ENCODE results near the gene SLC2A4RG. TPM values are rescaled to one million over a fixed set of nuclear protein-coding genes. Genes with fewer than 3 reads are reported as not detected.

SLC2A4RG gene
- total and polyA plus RNA-seq, 5 donors, result 39.2 to 69.1 (median 49.3) TPM

GRCh38 chr20:63737945-63738686 lies 1.5 kb upstream of the SLC2A4RG start:
- Histone ChIP-seq H3K4me1 (ENCODE audit: control insufficient read depth, insufficient read depth, low read length) (peaks cover 5% of the 10 kb centered on the region), H3K9me3 (ENCODE audit: control insufficient read depth, low read length) (no peaks in the 10 kb centered on the region), H3K27ac (ENCODE audit: low read length) (no peak overlapping the region), H3K27me3 (ENCODE audit: control insufficient read depth, insufficient read depth) (no peaks in the 10 kb centered on the region), H3K4me3 (ENCODE audit: low read length) (peak overlapping the region; percentile 7)
- ATAC-seq (no peak), DNase-seq (peak in 2 of 3 donors; percentile 73 to 80)
- 26% methylated on average over 43 of the region's 43 CpGs for WGBS
- intact Hi-C loops (cut with DNase I), result loop anchor here in 1 of 4 donors (10.0 kb wide), 1 partner anchor 93 kb away; no protein-coding TSS in a partner anchor

DNA sequence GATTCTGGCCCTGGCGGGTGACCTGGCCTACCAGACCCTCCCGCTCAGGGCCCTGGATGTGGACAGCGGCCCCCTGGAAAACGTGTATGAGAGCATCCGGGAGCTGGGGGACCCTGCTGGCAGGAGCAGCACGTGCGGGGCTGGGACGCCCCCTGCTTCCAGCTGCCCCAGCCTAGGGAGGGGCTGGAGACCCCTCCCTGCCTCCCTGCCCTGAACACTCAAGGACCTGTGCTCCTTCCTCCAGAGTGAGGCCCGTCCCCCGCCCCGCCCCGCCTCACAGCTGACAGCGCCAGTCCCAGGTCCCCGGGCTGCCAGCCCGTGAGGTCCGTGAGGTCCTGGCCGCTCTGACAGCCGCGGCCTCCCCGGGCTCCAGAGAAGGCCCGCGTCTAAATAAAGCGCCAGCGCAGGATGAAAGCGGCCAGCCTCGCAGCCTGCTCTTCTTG lies 868 bp upstream of the SLC2A4RG start:
- intact Hi-C loops (cut with DNase I), result loop anchor here in 1 of 4 donors (10.0 kb wide), 1 partner anchor 94 kb away; no protein-coding TSS in a partner anchor
- 14% methylated on average over 26 of the region's 26 CpGs for WGBS
- DNase-seq (peak; percentile 76 to 92 (median 91)), ATAC-seq (peak; percentile 24 to 33)
- Histone ChIP-seq H3K27me3 (ENCODE audit: control insufficient read depth, insufficient read depth) (no peaks in the 10 kb centered on the region), H3K9me3 (ENCODE audit: control insufficient read depth, low read length) (no peaks in the 10 kb centered on the region), H3K4me3 (ENCODE audit: low read length) (peak overlapping the region; percentile 53), H3K4me1 (ENCODE audit: control insufficient read depth, insufficient read depth, low read length) (peaks cover 5% of the 10 kb centered on the region), H3K27ac (ENCODE audit: low read length) (peak overlapping the region; percentile 63)

GRCh38 chr20:63740070-63740626 lies 572 bp downstream of the SLC2A4RG start:
- DNase-seq, result peak; percentile 64 to 88 (median 86)
- H3K4me1 ChIP-seq (ENCODE audit: control insufficient read depth, insufficient read depth, low read length), result peaks cover 5% of the 10 kb centered on the region
- no peaks in the 10 kb centered on the region for H3K9me3 ChIP-seq (ENCODE audit: control insufficient read depth, low read length)
- peak overlapping the region; percentile 87 for H3K4me3 ChIP-seq (ENCODE audit: low read length)
- peak; percentile 0 for ATAC-seq
- H3K27me3 ChIP-seq (ENCODE audit: control insufficient read depth, insufficient read depth), result no peaks in the 10 kb centered on the region
- WGBS, result under 1% methylated on average over 78 of the region's 80 CpGs
- intact Hi-C loops (cut with DNase I), result no loop called here
- H3K27ac ChIP-seq (ENCODE audit: low read length), result peak overlapping the region; percentile 83

- WGBS, result under 1% methylated on average over 29 of the region's 29 CpGs
- intact Hi-C loops (cut with DNase I), result no loop called here
- H3K4me3 ChIP-seq (ENCODE audit: low read length), result peak overlapping the region; percentile 87
- peak; percentile 82 to 83 for ATAC-seq
- peak overlapping the region; percentile 83 for H3K27ac ChIP-seq (ENCODE audit: low read length)
- peaks cover 5% of the 10 kb centered on the region for H3K4me1 ChIP-seq (ENCODE audit: control insufficient read depth, insufficient read depth, low read length)
- H3K9me3 ChIP-seq (ENCODE audit: control insufficient read depth, low read length), result no peaks in the 10 kb centered on the region
- H3K27me3 ChIP-seq (ENCODE audit: control insufficient read depth, insufficient read depth), result no peaks in the 10 kb centered on the region
- peak; percentile 94 to 99 (median 98) for DNase-seq
Observed at GRCh38 chr20:63740627-63741353, 1.2 kb downstream of the SLC2A4RG start.

GRCh38 chr20:63741354-63741675 lies 1.7 kb downstream of the SLC2A4RG start:
- intact Hi-C loops (cut with DNase I), result no loop called here
- DNase-seq, result no peak
- peaks cover 5% of the 10 kb centered on the region for H3K4me1 ChIP-seq (ENCODE audit: control insufficient read depth, insufficient read depth, low read length)
- H3K9me3 ChIP-seq (ENCODE audit: control insufficient read depth, low read length), result no peaks in the 10 kb centered on the region
- 23% methylated on average over 6 of the region's 6 CpGs for WGBS
- H3K4me3 ChIP-seq (ENCODE audit: low read length), result peak overlapping the region; percentile 87
- no peak for ATAC-seq
- H3K27ac ChIP-seq (ENCODE audit: low read length), result peak overlapping the region; percentile 83
- no peaks in the 10 kb centered on the region for H3K27me3 ChIP-seq (ENCODE audit: control insufficient read depth, insufficient read depth)

DNA sequence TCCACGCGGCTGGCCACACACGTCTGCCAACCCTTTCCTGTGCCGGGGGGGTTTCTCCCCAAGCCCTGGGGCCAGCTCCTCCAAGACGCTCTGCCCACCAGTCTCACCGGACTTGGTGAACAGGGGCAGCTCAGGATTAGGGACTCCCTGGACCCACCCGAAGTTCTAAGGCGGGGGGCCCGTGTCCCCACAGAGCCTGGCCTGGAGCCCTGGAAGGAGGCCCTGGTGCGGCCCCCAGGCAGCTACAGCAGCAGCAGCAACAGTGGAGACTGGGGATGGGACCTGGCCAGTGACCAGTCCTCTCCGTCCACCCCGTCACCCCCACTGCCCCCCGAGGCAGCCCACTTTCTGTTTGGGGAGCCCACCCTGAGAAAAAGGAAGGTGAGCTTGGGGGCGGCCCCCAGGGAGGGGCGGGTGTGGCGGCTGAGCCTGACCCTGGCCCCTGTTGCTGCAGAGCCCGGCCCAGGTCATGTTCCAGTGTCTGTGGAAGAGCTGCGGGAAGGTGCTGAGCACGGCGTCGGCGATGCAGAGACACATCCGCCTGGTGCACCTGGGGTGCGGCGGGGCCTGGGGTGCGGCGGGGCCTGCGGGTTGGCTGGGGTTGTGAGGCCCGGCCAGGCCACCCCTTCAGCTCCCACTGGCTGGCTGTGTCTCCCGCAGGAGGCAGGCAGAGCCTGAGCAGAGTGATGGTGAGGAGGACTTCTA lies 2.3 kb downstream of the SLC2A4RG start:
- Histone ChIP-seq H3K27ac (ENCODE audit: low read length) (peak overlapping the region; percentile 83), H3K9me3 (ENCODE audit: control insufficient read depth, low read length) (no peaks in the 10 kb centered on the region), H3K27me3 (ENCODE audit: control insufficient read depth, insufficient read depth) (no peaks in the 10 kb centered on the region), H3K4me1 (ENCODE audit: control insufficient read depth, insufficient read depth, low read length) (peaks cover 5% of the 10 kb centered on the region), H3K4me3 (ENCODE audit: low read length) (no peak overlapping the region)
- intact Hi-C loops (cut with DNase I), result no loop called here
- 75% methylated on average over 30 of the region's 30 CpGs for WGBS
- DNase-seq (peak in 2 of 3 donors; percentile 67 to 76), ATAC-seq (no peak)

- H3K27me3 ChIP-seq (ENCODE audit: control insufficient read depth, insufficient read depth), result no peaks in the 10 kb centered on the region
- no peak overlapping the region for H3K4me3 ChIP-seq (ENCODE audit: low read length)
- DNase-seq (peak in 2 of 3 donors; percentile 66 to 71), ATAC-seq (no peak)
- 82% methylated on average over 37 of the region's 37 CpGs for WGBS
- no peaks in the 10 kb centered on the region for H3K9me3 ChIP-seq (ENCODE audit: control insufficient read depth, low read length)
- peaks cover 5% of the 10 kb centered on the region for H3K4me1 ChIP-seq (ENCODE audit: control insufficient read depth, insufficient read depth, low read length)
- H3K27ac ChIP-seq (ENCODE audit: low read length), result no peak overlapping the region
- intact Hi-C loops (cut with DNase I), result no loop called here
Observed at GRCh38 chr20:63742381-63743024, 2.9 kb downstream of the SLC2A4RG start.

GRCh38 chr20:63743210-63743970 lies 3.8 kb downstream of the SLC2A4RG start:
- ATAC-seq (no peak), DNase-seq (peak in 1 of 3 donors; percentile 39)
- peaks cover 5% of the 10 kb centered on the region for H3K4me1 ChIP-seq (ENCODE audit: control insufficient read depth, insufficient read depth, low read length)
- H3K4me3 ChIP-seq (ENCODE audit: low read length), result no peak overlapping the region
- no peaks in the 10 kb centered on the region for H3K27me3 ChIP-seq (ENCODE audit: control insufficient read depth, insufficient read depth)
- 84% methylated on average over 31 of the region's 31 CpGs for WGBS
- H3K27ac ChIP-seq (ENCODE audit: low read length), result no peak overlapping the region
- no peaks in the 10 kb centered on the region for H3K9me3 ChIP-seq (ENCODE audit: control insufficient read depth, low read length)
- intact Hi-C loops (cut with DNase I), result no loop called here

DNA sequence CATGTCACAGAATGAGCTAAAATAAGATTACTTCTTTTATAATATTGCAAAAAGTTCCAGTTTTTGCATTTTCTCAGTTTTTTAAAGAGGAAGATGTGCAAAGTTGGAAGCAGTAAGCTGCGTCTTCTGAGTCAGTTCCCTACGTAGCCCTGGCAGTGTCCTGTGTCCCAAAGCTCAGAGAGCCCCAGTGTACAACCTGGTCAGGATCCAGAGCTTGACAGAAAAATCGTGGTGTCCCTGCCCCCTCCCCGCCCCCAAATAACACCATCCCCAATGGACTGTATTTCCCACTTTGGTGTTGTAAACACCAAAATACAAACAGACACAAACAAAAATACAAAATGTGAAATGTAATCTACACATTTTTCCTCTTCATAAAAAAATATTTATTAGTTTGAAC lies 4.6 kb downstream of the SLC2A4RG start:
- H3K27me3 ChIP-seq (ENCODE audit: control insufficient read depth, insufficient read depth), result no peaks in the 10 kb centered on the region
- H3K9me3 ChIP-seq (ENCODE audit: control insufficient read depth, low read length), result no peaks in the 10 kb centered on the region
- intact Hi-C loops (cut with DNase I), result no loop called here
- no peak overlapping the region for H3K27ac ChIP-seq (ENCODE audit: low read length)
- DNase-seq, result no peak
- H3K4me1 ChIP-seq (ENCODE audit: control insufficient read depth, insufficient read depth, low read length), result peaks cover 5% of the 10 kb centered on the region
- ATAC-seq, result no peak
- H3K4me3 ChIP-seq (ENCODE audit: low read length), result no peak overlapping the region
- 70% methylated on average over 4 of the region's 4 CpGs for WGBS

All from right cardiac atrium (tissue), 5 donors.